ENCODE results near the gene B3GAT1. TPM values are rescaled to one million over a fixed set of nuclear protein-coding genes. Genes with fewer than 3 reads are reported as not detected.
A peak's percentile ranks its signal among the peaks of the same experiment; 100 is the strongest.

B3GAT1 gene
- total and polyA plus RNA-seq, 9 donors: 0.11 to 1.4 (median 0.23) TPM

- Histone ChIP-seq H3K36me3 (no peaks in the 10 kb centered on the region), H3K4me3 (no peak overlapping the region), H3K27ac (no peak overlapping the region), H3K4me1 (ENCODE audit: insufficient read depth) (no peaks in the 10 kb centered on the region), H3K27me3 (no peaks in the 10 kb centered on the region), H3K9me3 (no peaks in the 10 kb centered on the region)
- DNase-seq: peak in 1 of 5 donors; percentile 15
- intact Hi-C loops (cut with DNase I): no loop called here
- TF ChIP-seq EP300 (IDR thresholded peaks at IDR 0.05) (no peak), POLR2A (IDR thresholded peaks at IDR 0.05) (no peak), CTCF (IDR thresholded peaks at IDR 0.05) (no peak)
- 94 to 97% (median 97%) methylated on average over 9 of the region's 9 CpGs for WGBS, 3 donors
These were observed 48.9 kb downstream of the B3GAT1 start for GRCh38 chr11:134363161-134363560.

GRCh38 chr11:134362192-134362901, 49.7 kb downstream of the B3GAT1 start:
- no peak overlapping the region for H3K4me3 ChIP-seq
- no peaks in the 10 kb centered on the region for H3K27me3 ChIP-seq
- DNase-seq: peak in 1 of 5 donors; percentile 29
- H3K4me1 ChIP-seq (ENCODE audit: insufficient read depth): no peaks in the 10 kb centered on the region
- H3K27ac ChIP-seq: no peak overlapping the region
- H3K36me3 ChIP-seq: no peaks in the 10 kb centered on the region
- H3K9me3 ChIP-seq: no peaks in the 10 kb centered on the region
- WGBS, 3 donors: 89 to 92% (median 91%) methylated on average over 32 of the region's 32 CpGs
- intact Hi-C loops (cut with DNase I): no loop called here
- no peak for TF ChIP-seq POLR2A (IDR thresholded peaks at IDR 0.05)
- no peak for TF ChIP-seq EP300 (IDR thresholded peaks at IDR 0.05)
- no peak for TF ChIP-seq CTCF (IDR thresholded peaks at IDR 0.05)

GRCh38 chr11:134361661-134362060, 50.4 kb downstream of the B3GAT1 start:
- intact Hi-C loops (cut with DNase I): no loop called here
- TF ChIP-seq CTCF (IDR thresholded peaks at IDR 0.05) (no peak), POLR2A (IDR thresholded peaks at IDR 0.05) (no peak), EP300 (IDR thresholded peaks at IDR 0.05) (no peak)
- 84 to 87% (median 87%) methylated on average over 26 of the region's 26 CpGs for WGBS, 3 donors

GRCh38 chr11:134360050-134360835, 51.8 kb downstream of the B3GAT1 start:
- no peak overlapping the region for H3K27ac ChIP-seq
- DNase-seq: peak; percentile 45 to 84 (median 54)

More at GRCh38 chr11:134361661-134362060, 50.4 kb downstream of the B3GAT1 start:
- no peaks in the 10 kb centered on the region for H3K4me1 ChIP-seq (ENCODE audit: insufficient read depth)
- H3K9me3 ChIP-seq: no peaks in the 10 kb centered on the region
- H3K27ac ChIP-seq: no peak overlapping the region
- H3K4me3 ChIP-seq: no peak overlapping the region
- no peaks in the 10 kb centered on the region for H3K36me3 ChIP-seq
- peak in 1 of 5 donors; percentile 26 for DNase-seq
- no peaks in the 10 kb centered on the region for H3K27me3 ChIP-seq

More at GRCh38 chr11:134360050-134360835, 51.8 kb downstream of the B3GAT1 start:
- WGBS, 3 donors: 25 to 29% (median 28%) methylated on average over 30 of the region's 30 CpGs
- peak; percentile 14 to 45 (median 19) for TF ChIP-seq CTCF (IDR thresholded peaks at IDR 0.05)
- no peak for TF ChIP-seq POLR2A (IDR thresholded peaks at IDR 0.05)
- Histone ChIP-seq H3K9me3 (no peaks in the 10 kb centered on the region), H3K27me3 (no peaks in the 10 kb centered on the region), H3K4me1 (ENCODE audit: insufficient read depth) (no peaks in the 10 kb centered on the region), H3K4me3 (no peak overlapping the region), H3K36me3 (no peaks in the 10 kb centered on the region)
- intact Hi-C loops (cut with DNase I): no loop called here
